PFSK-1 (cell line): Measurements from ENCODE around the gene IRAK4.

Experiments used
- FOXP2 ChIP-seq: optimal IDR thresholded peaks from 2 replicates; pipeline ENCODE3; 2011; ENCODE audit warnings: borderline replicate concordance, control low read depth, inconsistent platforms; ENCODE audit not compliant: insufficient read depth; ENCODE audit errors: extremely low read length, extremely low read depth
- POLR2AphosphoS5 ChIP-seq: IDR thresholded peaks from 2 replicates; pipeline ENCODE4 v1.6.1; 2012; ENCODE audit warnings: low read depth, mild to moderate bottlenecking, control low read depth, low read length, moderate library complexity
- REST ChIP-seq, 2 experiments: IDR thresholded peaks; 2 replicates each; pipeline versions ENCODE4 v1.6.1 to v1.8.0; 2011 to 2012; ENCODE audit warnings: low read depth in 2 of 2, low read length in 2 of 2, control low read depth in 1 of 2, inconsistent platforms in 1 of 2, mild to moderate bottlenecking in 1 of 2, moderate library complexity in 1 of 2; ENCODE audit not compliant: insufficient read depth in 1 of 2
- SIN3A ChIP-seq: IDR thresholded peaks from 2 replicates; pipeline ENCODE4 v1.6.1; 2012; ENCODE audit warnings: mild to moderate bottlenecking, low read length, moderate library complexity, borderline replicate concordance; ENCODE audit not compliant: insufficient read depth
- TAF1 ChIP-seq: IDR thresholded peaks from 2 replicates; pipeline ENCODE4 v1.6.1; 2012; ENCODE audit warnings: low read length, control low read depth, borderline replicate concordance; ENCODE audit not compliant: insufficient read depth

The IRAK4 gene

GRCh38 chr12:43740511-43741100 lies 18.1 kb upstream of the IRAK4 start:
- TF ChIP-seq POLR2AphosphoS5 (no peak), REST (IDR thresholded peaks at IDR 0.05; ENCODE audit: insufficient read depth in 1 of 2, low read depth in 2 of 2, low read length in 2 of 2) (no peak), TAF1 (no peak), SIN3A (no peak), FOXP2 (no peak)

GRCh38 chr12:43742106-43742505 lies 16.6 kb upstream of the IRAK4 start:
- TF ChIP-seq POLR2AphosphoS5 (no peak), TAF1 (no peak), FOXP2 (no peak), SIN3A (no peak)

- no peak for TF ChIP-seq REST (IDR thresholded peaks at IDR 0.05; ENCODE audit: insufficient read depth in 1 of 2, low read depth in 2 of 2, low read length in 2 of 2)
- no peak for TF ChIP-seq TAF1
- TF ChIP-seq SIN3A, result no peak
Measured at GRCh38 chr12:43744826-43745225, 13.9 kb upstream of the IRAK4 start.

GRCh38 chr12:43749016-43749415 lies 9.7 kb upstream of the IRAK4 start:
- TF ChIP-seq POLR2AphosphoS5 (no peak), TAF1 (no peak), SIN3A (no peak), FOXP2 (no peak), REST (IDR thresholded peaks at IDR 0.05; ENCODE audit: insufficient read depth in 1 of 2, low read depth in 2 of 2, low read length in 2 of 2) (no peak)

- TF ChIP-seq TAF1 (no peak), REST (IDR thresholded peaks at IDR 0.05; ENCODE audit: insufficient read depth in 1 of 2, low read depth in 2 of 2, low read length in 2 of 2) (no peak), POLR2AphosphoS5 (no peak), SIN3A (no peak), FOXP2 (no peak)
Measured at GRCh38 chr12:43750814-43751213, 7.9 kb upstream of the IRAK4 start.

GRCh38 chr12:43754015-43754414 lies 4.7 kb upstream of the IRAK4 start:
- TF ChIP-seq POLR2AphosphoS5, result no peak
- TF ChIP-seq FOXP2, result no peak
- no peak for TF ChIP-seq TAF1
